GM21381 (cell line): ENCODE measurements around the gene FSTL4.

Source experiments
- ATAC-seq: cut with Tn5 transposase; IDR thresholded peaks from one replicate; pipeline ENCODE4 v1.9.1; 2021; ENCODE audit warnings: mild to moderate bottlenecking, moderate library complexity; ENCODE audit not compliant: unreplicated experiment

Gene FSTL4

GRCh38 chr5:133253070-133253469 lies 359.3 kb downstream of the FSTL4 start:
- ATAC-seq = no peak

GRCh38 chr5:133252133-133252480 lies 360.2 kb downstream of the FSTL4 start:
- ATAC-seq = no peak

- no peak for ATAC-seq
Measured at GRCh38 chr5:133251296-133252132, 360.8 kb downstream of the FSTL4 start.

GRCh38 chr5:133250527-133250926 lies 361.8 kb downstream of the FSTL4 start:
- no peak for ATAC-seq

GRCh38 chr5:133249593-133249992 lies 362.7 kb downstream of the FSTL4 start:
- ATAC-seq = no peak

- ATAC-seq = no peak
Measured at GRCh38 chr5:133247881-133248624, 364.3 kb downstream of the FSTL4 start.

GRCh38 chr5:133247151-133247709 lies 365.1 kb downstream of the FSTL4 start:
- ATAC-seq = no peak

GRCh38 chr5:133246376-133247150 lies 365.8 kb downstream of the FSTL4 start:
- ATAC-seq = no peak

GRCh38 chr5:133246053-133246370 lies 366.3 kb downstream of the FSTL4 start:
- no peak for ATAC-seq

GRCh38 chr5:133245191-133246052 lies 366.9 kb downstream of the FSTL4 start:
- ATAC-seq = no peak

GRCh38 chr5:133244242-133244641 lies 368.1 kb downstream of the FSTL4 start:
- ATAC-seq = no peak

GRCh38 chr5:133243196-133243595 lies 369.1 kb downstream of the FSTL4 start:
- ATAC-seq = no peak

GRCh38 chr5:133242221-133242835 lies 370.0 kb downstream of the FSTL4 start:
- ATAC-seq = no peak

- ATAC-seq = no peak
Measured at GRCh38 chr5:133241179-133242092, 370.9 kb downstream of the FSTL4 start.

GRCh38 chr5:133240425-133241091 lies 371.8 kb downstream of the FSTL4 start:
- ATAC-seq = peak; percentile 72

- ATAC-seq = no peak
Measured at GRCh38 chr5:133238426-133239205, 373.7 kb downstream of the FSTL4 start.

- no peak for ATAC-seq
Measured at GRCh38 chr5:133236976-133237375, 375.4 kb downstream of the FSTL4 start.

GRCh38 chr5:133236541-133236951 lies 375.8 kb downstream of the FSTL4 start:
- ATAC-seq = no peak
